Prostate gland (tissue), 2 donors: ENCODE data around the gene HECA. TPM values are rescaled to one million over a fixed set of nuclear protein-coding genes. Genes with fewer than 3 reads are reported as not detected.
A peak's percentile ranks its signal among the peaks of the same experiment; 100 is the strongest.
"Not testable (repeated sequence)": the region's sequence is repeated elsewhere in the genome, so short reads cannot be mapped to it uniquely, and the experiment has no call there.

ENCODE experiments used
- DNase-seq: peaks from one replicate; pipeline ENCODE4 v3.0.0-alpha.2; 2019; ENCODE audit warnings: low spot score
- H3K27ac ChIP-seq, 2 donors: fragments of 200-600 bp; sonication (generic); 2 replicates each; pipeline ENCODE4 v1.5.1; 2017 to 2019
- H3K27me3 ChIP-seq: fragments of 200-600 bp; sonication (generic); replicated peaks from 2 replicates; pipeline ENCODE4 v1.5.1; 2019; ENCODE audit not compliant: insufficient read depth
- H3K36me3 ChIP-seq, 2 donors: fragments of 200-600 bp; sonication (generic); 1 replicate in 1 of 2; 2 replicates in 1 of 2; pipeline versions ENCODE4 v1.5.1 to v1.8.1; 2017 to 2019
- H3K4me1 ChIP-seq: fragments of 200-600 bp; sonication (generic); replicated peaks from 2 replicates; pipeline ENCODE4 v1.5.1; 2019
- H3K4me3 ChIP-seq, 2 donors: fragments of 200-600 bp; sonication (generic); 2 replicates each; pipeline ENCODE4 v1.5.1; 2017 to 2019
- H3K9me3 ChIP-seq: fragments of 200-600 bp; sonication (generic); 2 replicates; pipeline ENCODE4 v1.5.1; 2017
- POLR2A ChIP-seq: fragments of 450-650 bp; IDR thresholded peaks from one replicate; pipeline ENCODE4 v1.6.1; 2016; ENCODE audit warnings: antibody characterized with exemption, mild to moderate bottlenecking
- POLR2AphosphoS5 ChIP-seq: sonication (generic); formaldehyde crosslinking; IDR thresholded peaks from one replicate; pipeline ENCODE4 v1.6.1; 2017; ENCODE audit warnings: antibody characterized with exemption
- WGBS: methylation state at CpG from one replicate; pipeline ENCODE4 v1.1.5; 2018; 5-methylcytosine and 5-hydroxymethylcytosine counted together
- intact Hi-C: fragments of 100-400 bp; cut with DNase I; formaldehyde crosslinking; loops from one replicate; pipeline ENCODE4 v1.14.2; 2022
- total RNA-seq, 2 donors: library from RNA; depleted of rRNA; stranded (reverse); fragments of >200 nt; gene quantifications; one replicate each; pipeline ENCODE4 v1.1.0, GENCODE V29; 2016
- TF ChIP-seq, protein P1 (sequence below), 4 experiments: fragments of 200-600 bp in 2 of 4; fragments of 450-650 bp in 2 of 4; sonication (generic) in 2 of 4; IDR thresholded peaks; 1 replicate in 3 of 4; 2 replicates in 1 of 4; pipeline ENCODE4 v1.5.1; 2016 to 2019; ENCODE audit warnings: antibody characterized with exemption in 4 of 4, mild to moderate bottlenecking in 2 of 4, moderate library complexity in 2 of 4

Gene HECA
- total RNA-seq, 2 donors from 2014 or later, result 26.0 to 45.9 TPM

DNA sequence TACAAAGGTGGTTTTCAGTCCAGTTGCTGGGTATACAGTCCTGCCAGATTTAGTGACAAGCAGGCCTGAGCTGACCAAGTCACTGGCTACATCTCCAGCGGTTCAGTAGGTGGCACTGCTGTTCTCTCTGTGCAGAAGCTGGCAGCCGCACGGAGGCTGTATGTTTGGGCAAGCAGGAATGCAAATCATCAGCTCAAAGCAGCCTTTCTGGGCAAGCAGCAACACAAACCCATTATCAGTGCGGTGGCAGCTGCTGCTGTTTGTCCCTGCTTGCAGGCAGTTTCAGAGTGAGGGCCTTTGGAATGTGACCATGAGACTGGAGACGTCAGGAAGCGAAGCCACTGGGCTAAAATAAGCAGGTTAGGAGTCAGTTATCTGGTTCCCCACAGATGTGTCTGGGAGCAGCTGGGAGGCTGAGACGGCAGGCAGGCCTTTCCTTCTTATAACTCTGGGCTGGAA, 84.4 kb downstream of the HECA start:
- DNase-seq, result peak; percentile 89
- Histone ChIP-seq H3K9me3 (no peaks in the 10 kb centered on the region), H3K27ac (peak overlapping the region in 1 of 2 donors; percentile 55), H3K4me1 (no peaks in the 10 kb centered on the region), H3K27me3 (no peaks in the 10 kb centered on the region), H3K36me3 (no peaks in the 10 kb centered on the region), H3K4me3 (no peak overlapping the region)
- TF ChIP-seq POLR2AphosphoS5 (peak; percentile 77), POLR2A (peak; percentile 21)
- TF ChIP-seq, protein P1, sequence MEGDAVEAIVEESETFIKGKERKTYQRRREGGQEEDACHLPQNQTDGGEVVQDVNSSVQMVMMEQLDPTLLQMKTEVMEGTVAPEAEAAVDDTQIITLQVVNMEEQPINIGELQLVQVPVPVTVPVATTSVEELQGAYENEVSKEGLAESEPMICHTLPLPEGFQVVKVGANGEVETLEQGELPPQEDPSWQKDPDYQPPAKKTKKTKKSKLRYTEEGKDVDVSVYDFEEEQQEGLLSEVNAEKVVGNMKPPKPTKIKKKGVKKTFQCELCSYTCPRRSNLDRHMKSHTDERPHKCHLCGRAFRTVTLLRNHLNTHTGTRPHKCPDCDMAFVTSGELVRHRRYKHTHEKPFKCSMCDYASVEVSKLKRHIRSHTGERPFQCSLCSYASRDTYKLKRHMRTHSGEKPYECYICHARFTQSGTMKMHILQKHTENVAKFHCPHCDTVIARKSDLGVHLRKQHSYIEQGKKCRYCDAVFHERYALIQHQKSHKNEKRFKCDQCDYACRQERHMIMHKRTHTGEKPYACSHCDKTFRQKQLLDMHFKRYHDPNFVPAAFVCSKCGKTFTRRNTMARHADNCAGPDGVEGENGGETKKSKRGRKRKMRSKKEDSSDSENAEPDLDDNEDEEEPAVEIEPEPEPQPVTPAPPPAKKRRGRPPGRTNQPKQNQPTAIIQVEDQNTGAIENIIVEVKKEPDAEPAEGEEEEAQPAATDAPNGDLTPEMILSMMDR (IDR thresholded peaks at IDR 0.05), result peak; percentile 39 to 85 (median 76)
- 12% methylated on average over 7 of the region's 7 CpGs for WGBS
- intact Hi-C loops, result no loop called here

DNA sequence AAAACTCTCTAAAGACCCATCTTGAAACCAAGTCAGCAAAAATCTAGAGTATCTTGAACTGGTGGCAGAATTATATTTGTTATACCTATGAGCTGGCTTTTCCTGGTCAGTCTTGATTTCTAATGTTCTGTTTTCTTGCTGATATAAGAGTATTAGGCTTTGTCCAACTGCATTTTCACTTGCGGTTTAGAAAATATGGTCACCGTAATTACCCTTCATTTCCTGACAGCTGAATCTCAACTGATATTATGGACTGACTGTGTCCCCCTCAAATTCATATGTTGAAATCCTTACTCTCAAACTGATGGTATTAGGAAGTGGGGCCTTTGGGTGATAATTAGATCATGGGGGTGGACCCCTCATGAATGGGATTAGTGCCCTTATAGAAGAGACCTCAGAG, 84.9 kb downstream of the HECA start:
- Histone ChIP-seq H3K27me3 (no peaks in the 10 kb centered on the region), H3K4me3 (no peak overlapping the region), H3K27ac (peak overlapping the region in 1 of 2 donors; percentile 55), H3K9me3 (no peaks in the 10 kb centered on the region), H3K4me1 (no peaks in the 10 kb centered on the region), H3K36me3 (no peaks in the 10 kb centered on the region)
- intact Hi-C loops, result loop anchor here (5.0 kb wide), 1 partner anchor 143 kb away; no protein-coding TSS in a partner anchor
- WGBS, result 98% methylated on average over 2 of the region's 2 CpGs
- DNase-seq, result no peak
- TF ChIP-seq, protein P1 (IDR thresholded peaks at IDR 0.05), result no peak
- TF ChIP-seq POLR2A (no peak), POLR2AphosphoS5 (no peak)

DNA sequence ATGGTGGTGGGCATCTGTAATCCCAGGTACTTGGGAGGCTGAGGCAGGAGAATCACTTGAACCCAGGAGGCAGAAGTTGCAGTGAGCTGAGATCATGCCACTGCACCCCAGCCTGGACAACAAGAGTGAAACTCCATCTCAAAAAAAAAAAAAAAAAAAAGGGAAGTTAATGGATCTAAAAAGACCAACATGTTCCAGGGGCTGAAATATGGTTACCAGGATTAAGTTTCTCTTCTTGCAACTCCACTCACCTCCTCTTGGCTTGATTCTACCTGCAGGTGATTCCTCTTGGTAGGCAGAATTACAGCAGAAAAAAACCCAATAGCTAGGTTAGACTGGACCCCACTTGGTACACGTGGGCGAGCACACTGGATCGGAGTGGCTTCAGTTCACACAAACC, 93.5 kb downstream of the HECA start:
- WGBS, result 99% methylated on average over 3 of the region's 3 CpGs
- H3K4me1 ChIP-seq, H3K4me3 ChIP-seq, H3K27ac ChIP-seq, H3K36me3 ChIP-seq, intact Hi-C loops, H3K9me3 ChIP-seq, H3K27me3 ChIP-seq, DNase-seq: not testable (repeated sequence)

Other genes starting within 250 kb of the HECA start
- gene REPS1, start 146.8 kb upstream of the HECA start, total RNA-seq, result 10 to 100 TPM; 38.6 to 97.1 TPM
- gene ABRACL, start 106.3 kb upstream of the HECA start, total RNA-seq, result 10 to 100 TPM; 13.0 to 52.8 TPM
- gene TXLNB, start 156.9 kb downstream of the HECA start, total RNA-seq, result 1 to 10 TPM in 1 of 2 donors, under 1 TPM in 1; 0.32 to 1.2 TPM
- gene CITED2, start 239.6 kb downstream of the HECA start, total RNA-seq, result 100 to 1,000 TPM; 117 to 149 TPM